Cardiac muscle cell (in vitro differentiated cells and primary cell): ENCODE results near the gene SLC39A11. TPM values are rescaled to one million over a fixed set of nuclear protein-coding genes. Genes with fewer than 3 reads are reported as not detected.

ENCODE experiments used
- DNase-seq, 2 donors: peaks; one replicate each; pipeline versions ENCODE4 v3.0.0 to v3.0.0-alpha.2; 2010 to 2017; ENCODE audit warnings: low read depth in 1 of 2, low spot score in 1 of 2
- H3K27ac ChIP-seq: fragments of 200-600 bp; sonication (generic); 2 replicates; pipeline ENCODE4 v1.5.1; 2016
- H3K27me3 ChIP-seq: fragments of 200-600 bp; sonication (generic); 2 replicates; pipeline ENCODE4 v1.6.0; 2016; ENCODE audit warnings: control low read depth
- H3K36me3 ChIP-seq: fragments of 200-600 bp; sonication (generic); 2 replicates; pipeline ENCODE4 v1.5.1; 2016; ENCODE audit warnings: control low read depth
- H3K4me1 ChIP-seq: fragments of 200-600 bp; sonication (generic); 2 replicates; pipeline ENCODE4 v1.8.1; 2017; ENCODE audit warnings: low read depth, mild to moderate bottlenecking, mixed run types
- H3K4me3 ChIP-seq: fragments of 200-600 bp; sonication (generic); 2 replicates; pipeline ENCODE4 v1.5.1; 2016; ENCODE audit warnings: mild to moderate bottlenecking
- H3K9me3 ChIP-seq: fragments of 200-600 bp; sonication (generic); 2 replicates; pipeline ENCODE4 v1.5.1; 2017; ENCODE audit warnings: low read depth, mild to moderate bottlenecking, control low read depth
- CTCF ChIP-seq: IDR thresholded peaks from 2 replicates; pipeline ENCODE4 v1.5.1; 2012; ENCODE audit warnings: low read depth, mild to moderate bottlenecking, low read length
- polyA plus RNA-seq: library from polyadenylated mRNA; unstranded; fragments of >200 nt; fragmentation: Nextera tagmentation; extraction: Ambion mirVana; gene quantifications from 2 replicates; pipeline ENCODE4 v1.2.1, GENCODE V29; 2016
- total RNA-seq: library from RNA; depleted of rRNA; stranded (reverse); fragments of >200 nt; gene quantifications from 2 replicates; pipeline ENCODE4 v1.2.3, GENCODE V29; 2016

Gene SLC39A11
- total and polyA plus RNA-seq, 2 experiments from 2014 or later = 5.9 to 11.7 TPM

GRCh38 chr17:72602517-72603419, 489.7 kb downstream of the SLC39A11 start:
- Histone ChIP-seq H3K9me3 (no peaks in the 10 kb centered on the region), H3K36me3 (no peaks in the 10 kb centered on the region), H3K4me3 (no peak overlapping the region), H3K4me1 (no peaks in the 10 kb centered on the region), H3K27me3 (no peaks in the 10 kb centered on the region), H3K27ac (no peak overlapping the region)
- peak in 1 of 2 donors; percentile 58 for DNase-seq
- peak; percentile 41 for TF ChIP-seq CTCF

GRCh38 chr17:72600934-72601333, 491.6 kb downstream of the SLC39A11 start:
- no peak overlapping the region for H3K27ac ChIP-seq
- no peaks in the 10 kb centered on the region for H3K27me3 ChIP-seq
- no peaks in the 10 kb centered on the region for H3K9me3 ChIP-seq
- H3K4me1 ChIP-seq = no peaks in the 10 kb centered on the region
- no peak overlapping the region for H3K4me3 ChIP-seq
- TF ChIP-seq CTCF = no peak
- H3K36me3 ChIP-seq = no peaks in the 10 kb centered on the region
- peak in 1 of 2 donors; percentile 39 for DNase-seq

GRCh38 chr17:72599891-72600290, 492.6 kb downstream of the SLC39A11 start:
- DNase-seq = no peak
- H3K36me3 ChIP-seq = no peaks in the 10 kb centered on the region
- no peaks in the 10 kb centered on the region for H3K27me3 ChIP-seq
- no peaks in the 10 kb centered on the region for H3K9me3 ChIP-seq
- H3K27ac ChIP-seq = no peak overlapping the region
- no peak overlapping the region for H3K4me3 ChIP-seq
- TF ChIP-seq CTCF = no peak
- H3K4me1 ChIP-seq = no peaks in the 10 kb centered on the region

- Histone ChIP-seq H3K36me3 (no peaks in the 10 kb centered on the region), H3K27me3 (no peaks in the 10 kb centered on the region), H3K4me3 (no peak overlapping the region), H3K4me1 (no peaks in the 10 kb centered on the region), H3K9me3 (no peaks in the 10 kb centered on the region), H3K27ac (no peak overlapping the region)
- no peak for TF ChIP-seq CTCF
- DNase-seq = no peak
Measured at GRCh38 chr17:72598695-72599094, 493.8 kb downstream of the SLC39A11 start.

- DNase-seq = no peak
- no peaks in the 10 kb centered on the region for H3K27me3 ChIP-seq
- H3K36me3 ChIP-seq = no peaks in the 10 kb centered on the region
- H3K27ac ChIP-seq = no peak overlapping the region
- H3K4me3 ChIP-seq = no peak overlapping the region
- H3K9me3 ChIP-seq = no peaks in the 10 kb centered on the region
- no peak for TF ChIP-seq CTCF
- H3K4me1 ChIP-seq = no peaks in the 10 kb centered on the region
Measured at GRCh38 chr17:72597354-72598087, 495.0 kb downstream of the SLC39A11 start.

Other genes with a start within 250 kb of the SLC39A11 start
- 0.12 and 0.18 TPM in 2 replicates for gene SSTR2, start 72.3 kb upstream of the SLC39A11 start, total RNA-seq
- 0.20 and 0.27 TPM in 2 replicates for gene SSTR2, start 72.3 kb upstream of the SLC39A11 start, polyA plus RNA-seq
- 22.1 and 37.9 TPM in 2 replicates for gene COG1, start 100.4 kb upstream of the SLC39A11 start, total RNA-seq
- gene COG1, start 100.4 kb upstream of the SLC39A11 start, polyA plus RNA-seq = 42.4 and 61.2 TPM in 2 replicates
- not detected in 2 replicates for gene CPSF4L, start 169.2 kb upstream of the SLC39A11 start, total RNA-seq
- not detected in 2 replicates for gene CPSF4L, start 169.2 kb upstream of the SLC39A11 start, polyA plus RNA-seq
- 18.9 and 24.9 TPM in 2 replicates for gene CDC42EP4, start 219.3 kb upstream of the SLC39A11 start, total RNA-seq
- gene CDC42EP4, start 219.3 kb upstream of the SLC39A11 start, polyA plus RNA-seq = 17.9 and 24.4 TPM in 2 replicates